ENCODE measurements around the gene PPP1R7.

DNA sequence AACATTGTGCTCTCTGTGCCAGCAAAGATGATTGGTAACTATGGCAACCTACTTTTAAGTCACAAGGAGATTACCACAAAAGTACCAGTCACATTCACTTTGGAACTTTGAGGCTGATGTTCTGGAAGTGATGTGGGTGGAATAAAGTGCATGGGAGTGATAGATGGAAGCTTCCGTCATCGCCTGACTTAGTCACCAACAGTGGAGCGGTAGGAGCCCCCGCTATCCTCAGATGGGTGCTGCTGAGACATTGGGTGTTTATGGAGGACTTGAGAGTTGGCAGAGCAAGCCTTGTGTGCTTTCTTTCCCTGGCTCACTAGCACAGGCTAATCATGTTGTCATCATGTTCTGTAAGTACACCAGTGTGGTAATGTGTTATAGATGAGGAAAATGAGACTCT is 4.6 kb downstream of the PPP1R7 start:
- TF ChIP-seq, protein P1, sequence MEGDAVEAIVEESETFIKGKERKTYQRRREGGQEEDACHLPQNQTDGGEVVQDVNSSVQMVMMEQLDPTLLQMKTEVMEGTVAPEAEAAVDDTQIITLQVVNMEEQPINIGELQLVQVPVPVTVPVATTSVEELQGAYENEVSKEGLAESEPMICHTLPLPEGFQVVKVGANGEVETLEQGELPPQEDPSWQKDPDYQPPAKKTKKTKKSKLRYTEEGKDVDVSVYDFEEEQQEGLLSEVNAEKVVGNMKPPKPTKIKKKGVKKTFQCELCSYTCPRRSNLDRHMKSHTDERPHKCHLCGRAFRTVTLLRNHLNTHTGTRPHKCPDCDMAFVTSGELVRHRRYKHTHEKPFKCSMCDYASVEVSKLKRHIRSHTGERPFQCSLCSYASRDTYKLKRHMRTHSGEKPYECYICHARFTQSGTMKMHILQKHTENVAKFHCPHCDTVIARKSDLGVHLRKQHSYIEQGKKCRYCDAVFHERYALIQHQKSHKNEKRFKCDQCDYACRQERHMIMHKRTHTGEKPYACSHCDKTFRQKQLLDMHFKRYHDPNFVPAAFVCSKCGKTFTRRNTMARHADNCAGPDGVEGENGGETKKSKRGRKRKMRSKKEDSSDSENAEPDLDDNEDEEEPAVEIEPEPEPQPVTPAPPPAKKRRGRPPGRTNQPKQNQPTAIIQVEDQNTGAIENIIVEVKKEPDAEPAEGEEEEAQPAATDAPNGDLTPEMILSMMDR (IDR thresholded peaks at IDR 0.05): no peak
- TF ChIP-seq EZH2 (IDR thresholded peaks at IDR 0.05): no peak

All from neural progenitor cell (in vitro differentiated cells).